GM18517 (cell line): Measurements from ENCODE around the gene MED12L.

Source experiments
- ATAC-seq: cut with Tn5 transposase; IDR thresholded peaks from one replicate; pipeline ENCODE4 v1.9.1; 2021; ENCODE audit warnings: mild to moderate bottlenecking, moderate library complexity; ENCODE audit not compliant: unreplicated experiment

The MED12L gene

DNA sequence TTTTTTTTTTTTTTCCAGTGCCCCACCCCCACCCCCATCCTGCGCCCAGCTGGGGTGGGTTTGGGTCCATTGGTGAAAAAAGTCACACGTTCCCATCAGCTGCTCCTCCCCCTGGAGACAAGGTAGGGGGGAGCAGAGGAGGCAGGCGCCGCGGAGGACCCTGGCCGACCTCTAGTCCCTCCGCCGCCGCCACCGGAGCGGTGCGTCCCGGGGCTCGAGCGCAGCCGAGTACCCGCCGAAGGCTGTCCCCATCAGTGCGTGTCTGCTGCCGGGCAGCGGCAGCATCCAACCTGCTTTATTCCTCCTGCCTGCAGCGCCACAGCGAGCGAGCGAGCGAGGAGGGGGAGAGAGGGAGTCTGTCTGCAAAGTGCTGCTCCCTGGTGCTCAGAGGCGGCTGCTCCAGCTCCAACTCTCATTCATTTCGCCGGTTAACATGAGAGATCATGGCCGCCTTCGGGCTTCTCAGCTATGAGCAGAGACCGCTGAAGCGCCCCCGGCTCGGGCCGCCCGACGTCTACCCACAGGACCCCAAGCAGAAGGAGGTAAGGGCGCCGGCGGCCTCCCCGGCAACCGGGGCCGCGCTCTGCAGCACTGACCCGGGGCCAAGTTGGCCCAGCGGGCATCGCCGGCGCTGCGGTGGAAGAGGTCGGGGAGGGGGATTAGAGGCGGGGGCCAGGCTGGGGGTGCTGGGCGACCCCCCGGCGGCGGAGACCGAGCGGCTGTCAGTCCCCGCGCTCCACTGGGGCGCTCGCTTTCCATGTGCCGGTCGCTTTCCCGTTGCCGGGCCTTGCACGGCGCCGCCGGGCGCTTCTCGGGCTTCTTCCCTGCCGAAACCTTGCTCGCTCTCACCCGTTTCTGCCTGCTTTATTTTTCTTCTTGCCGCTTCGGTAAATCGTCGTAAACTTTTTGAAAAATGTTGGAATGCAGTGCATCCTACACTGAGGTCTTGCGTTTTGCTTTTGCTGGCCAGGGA lies 1.3 kb downstream of the MED12L start:
- ATAC-seq = peak; percentile 64

DNA sequence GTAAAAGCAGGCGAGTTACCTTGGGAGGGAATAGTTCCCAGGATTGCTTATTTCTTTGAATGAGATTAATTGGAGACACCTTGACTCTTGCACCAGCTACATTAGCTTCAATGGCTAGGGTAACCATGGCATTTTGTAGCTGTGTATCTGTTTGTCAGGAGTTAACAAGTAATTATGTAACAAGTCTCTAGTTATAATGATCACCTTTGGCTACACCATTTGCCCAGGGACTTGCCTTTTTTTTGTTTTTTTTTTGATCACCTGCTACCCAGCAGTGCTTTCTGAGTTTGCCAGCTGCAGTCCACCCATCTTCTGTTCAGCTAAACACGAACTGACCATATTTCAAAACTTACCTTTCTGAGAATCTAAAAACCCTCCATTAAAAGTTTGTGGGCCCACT lies 2.2 kb downstream of the MED12L start:
- ATAC-seq = no peak

DNA sequence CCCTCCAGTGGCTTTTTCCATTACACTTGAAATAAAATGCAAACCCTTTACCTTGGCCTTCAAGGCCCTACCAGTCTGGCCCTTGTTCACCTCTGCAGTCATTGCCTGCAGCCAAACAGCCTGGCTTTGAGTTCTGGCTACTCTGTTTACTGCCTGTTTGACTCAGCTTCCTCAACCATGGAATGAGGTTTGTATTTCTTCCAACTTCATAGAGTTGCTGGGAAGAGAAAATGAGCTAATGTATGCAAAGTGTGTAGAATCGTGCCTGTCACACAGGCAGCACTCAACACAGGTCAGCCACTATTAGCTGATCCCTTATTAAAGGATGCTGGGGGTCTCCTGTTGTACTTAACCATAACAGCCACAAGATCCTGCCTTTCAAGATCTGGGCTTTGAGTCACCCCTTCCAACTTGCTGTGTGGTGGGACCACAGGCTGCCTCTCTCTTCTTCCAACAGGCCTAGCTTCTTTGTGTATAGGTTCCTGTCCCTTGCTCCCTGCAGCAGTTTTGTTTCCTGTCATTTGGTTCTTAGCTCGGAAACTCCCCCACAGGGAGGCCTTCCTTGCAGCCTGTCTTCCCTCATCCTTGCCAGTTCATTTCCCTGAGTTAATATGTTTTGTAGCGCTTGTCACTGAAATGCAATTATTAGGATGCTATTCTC lies 6.4 kb downstream of the MED12L start:
- ATAC-seq = no peak

DNA sequence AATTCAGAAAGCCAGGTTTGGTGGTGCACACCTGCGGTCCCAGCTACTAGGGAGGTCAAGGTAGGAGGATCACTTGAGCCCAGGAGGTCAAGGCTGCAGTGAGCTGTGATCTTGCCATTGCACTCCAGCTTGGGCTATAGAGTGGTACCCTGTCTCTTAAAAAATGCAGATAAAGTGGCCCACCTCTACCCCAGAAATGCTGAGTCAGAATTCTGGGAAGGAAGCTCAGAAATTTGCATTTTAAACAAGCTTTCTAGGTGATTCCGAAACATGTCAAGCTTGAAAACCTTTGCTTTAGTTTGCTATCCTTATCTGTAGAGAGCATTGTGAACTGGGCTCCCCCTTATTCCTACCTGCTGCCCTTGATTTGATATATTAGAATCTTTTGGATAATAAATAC lies 7.7 kb downstream of the MED12L start:
- ATAC-seq = no peak

DNA sequence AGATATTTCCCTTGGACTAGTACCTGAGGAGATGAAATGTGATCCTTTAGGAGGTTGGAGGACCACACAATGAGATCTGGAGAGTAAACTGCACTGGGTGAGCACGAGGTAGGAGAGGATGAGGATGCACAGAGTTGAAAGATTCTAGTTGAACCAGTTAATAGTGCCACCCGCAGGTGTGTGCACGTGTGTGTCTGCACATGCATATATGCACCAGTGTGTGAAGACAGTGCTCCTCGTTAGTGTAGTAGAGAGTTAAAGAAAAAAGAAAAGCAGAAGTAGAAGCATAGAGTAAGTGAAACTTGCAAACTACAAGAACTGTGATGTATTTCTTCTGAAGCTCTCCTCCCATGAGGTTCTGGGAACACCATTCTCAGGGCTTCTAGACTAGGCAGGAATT lies 8.4 kb downstream of the MED12L start:
- no peak for ATAC-seq

DNA sequence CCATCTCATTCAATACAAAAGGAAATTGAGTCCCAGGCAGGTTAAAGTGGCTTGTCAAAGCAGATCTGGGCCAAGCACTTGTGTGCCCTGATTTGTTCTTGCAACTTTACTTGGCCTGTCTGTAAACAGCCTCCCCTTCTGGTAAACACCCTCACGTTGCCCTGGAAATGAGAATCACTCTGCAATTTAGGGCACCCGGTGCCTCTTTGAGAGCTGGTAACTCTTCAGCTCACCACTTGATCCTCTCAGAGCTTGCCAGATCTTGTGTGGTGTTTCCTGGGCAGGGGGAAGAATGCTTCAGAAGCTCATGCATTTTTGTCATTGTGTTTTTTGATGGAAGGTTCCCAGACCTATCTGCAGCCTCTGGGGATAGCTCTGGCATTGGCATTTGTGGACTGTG lies 11.3 kb downstream of the MED12L start:
- no peak for ATAC-seq

DNA sequence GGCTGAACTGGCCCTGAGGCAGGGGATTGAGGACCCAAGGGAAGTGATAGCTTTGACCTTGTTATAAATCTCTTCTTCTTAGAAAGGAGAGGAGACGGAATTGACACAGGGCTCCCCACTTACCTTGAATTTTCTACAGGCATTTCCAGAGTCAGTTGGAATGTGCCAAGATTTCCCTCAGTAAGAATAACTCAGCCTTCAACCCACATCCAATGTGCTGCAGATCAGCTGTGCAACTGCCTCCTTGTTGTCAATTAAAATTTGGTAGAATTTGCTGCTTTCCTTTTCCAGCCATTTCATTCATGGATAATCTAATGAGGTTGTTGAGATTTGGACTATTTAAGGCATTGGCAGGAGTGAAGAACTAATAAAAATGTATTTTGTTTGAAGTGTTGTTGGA lies 14.6 kb downstream of the MED12L start:
- ATAC-seq = no peak

DNA sequence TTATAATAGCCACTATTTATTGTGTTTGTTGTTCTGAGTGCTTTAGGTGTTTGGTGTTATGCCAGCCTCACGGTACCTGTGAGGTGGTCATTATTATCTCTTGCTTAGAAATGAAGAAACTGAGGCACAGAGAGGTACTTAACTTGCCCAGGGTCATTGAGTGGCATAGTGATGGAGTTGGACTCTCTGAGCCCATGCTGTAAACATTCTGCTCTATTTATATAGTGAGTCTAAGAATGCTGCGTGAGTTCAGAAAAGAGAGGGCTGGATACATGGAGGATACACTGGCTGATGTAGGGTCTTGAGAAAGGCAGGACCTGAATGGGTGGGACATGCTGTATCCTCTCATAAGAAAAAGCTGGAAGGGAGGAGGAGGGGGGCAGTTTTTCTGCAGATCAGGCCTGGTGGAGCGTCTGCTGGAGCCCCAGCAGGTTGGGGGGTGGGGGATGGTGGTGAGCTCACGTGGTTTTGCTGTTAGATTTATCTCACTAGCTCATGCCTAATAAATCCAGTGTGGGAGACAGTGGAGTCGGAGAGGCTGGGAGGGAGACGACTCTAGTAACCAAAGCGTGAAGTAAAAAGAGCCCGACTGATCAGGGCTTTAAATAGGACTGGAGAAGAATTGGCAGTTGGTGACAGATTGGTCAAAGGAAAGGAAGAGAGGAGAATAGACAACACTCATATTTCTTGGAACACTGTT lies 16.0 kb downstream of the MED12L start:
- ATAC-seq = no peak

DNA sequence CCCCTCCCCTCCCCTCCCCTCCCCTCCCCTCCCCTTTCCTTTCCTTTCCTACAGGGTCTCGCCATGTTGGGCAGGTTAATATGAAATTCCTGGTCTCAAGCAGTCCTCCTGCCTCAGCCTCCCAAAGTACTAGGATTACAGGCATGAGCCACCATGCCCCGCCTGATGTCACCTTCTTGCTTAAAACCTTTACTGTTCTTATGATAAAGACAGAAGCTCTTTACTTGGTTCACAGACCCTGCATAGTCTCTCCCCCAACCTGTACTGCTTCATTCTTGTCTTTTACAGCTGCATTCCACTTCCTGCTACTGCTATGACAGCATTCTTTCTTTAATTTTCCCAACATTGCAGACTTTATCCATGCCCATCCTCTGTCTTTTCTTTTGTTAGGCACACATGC lies 20.8 kb downstream of the MED12L start:
- ATAC-seq = no peak

DNA sequence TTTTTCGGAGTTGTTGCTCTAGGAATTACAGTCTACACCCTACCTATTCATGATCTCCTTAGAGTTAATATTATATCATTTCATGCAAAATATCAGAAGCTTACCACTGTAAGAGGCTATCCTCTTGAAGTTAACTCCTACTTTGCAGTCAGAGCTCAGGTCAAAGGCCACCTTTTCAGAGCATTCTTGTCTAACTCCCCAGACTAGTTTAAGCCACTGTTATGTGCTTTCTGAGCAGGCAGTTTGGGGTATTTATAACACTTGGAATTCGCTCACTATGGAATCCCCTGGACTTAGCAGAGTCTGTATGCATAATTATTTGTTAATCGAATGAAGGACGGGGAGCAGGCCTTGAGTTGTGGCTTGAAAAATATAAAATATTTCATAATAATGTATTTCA lies 21.7 kb downstream of the MED12L start:
- ATAC-seq = no peak

DNA sequence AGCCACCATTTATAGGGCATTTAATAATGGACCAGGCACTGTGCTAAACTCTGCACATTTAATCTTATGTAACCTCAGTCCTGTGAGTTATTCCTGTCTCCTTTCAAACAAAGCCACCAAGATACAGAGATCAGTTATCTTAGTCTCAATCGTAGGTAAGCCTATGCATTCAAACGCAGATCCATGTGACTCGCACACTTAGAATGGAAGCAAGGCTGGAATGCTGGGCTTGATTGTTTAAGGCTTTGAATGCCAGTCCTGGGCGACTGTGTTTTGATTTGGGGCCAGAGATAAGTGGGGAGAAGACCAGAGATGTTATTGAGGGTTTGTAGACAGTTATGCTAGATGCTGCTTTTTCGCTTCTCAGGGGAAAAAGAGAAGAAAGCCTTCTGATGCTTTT lies 22.2 kb downstream of the MED12L start:
- ATAC-seq = no peak

DNA sequence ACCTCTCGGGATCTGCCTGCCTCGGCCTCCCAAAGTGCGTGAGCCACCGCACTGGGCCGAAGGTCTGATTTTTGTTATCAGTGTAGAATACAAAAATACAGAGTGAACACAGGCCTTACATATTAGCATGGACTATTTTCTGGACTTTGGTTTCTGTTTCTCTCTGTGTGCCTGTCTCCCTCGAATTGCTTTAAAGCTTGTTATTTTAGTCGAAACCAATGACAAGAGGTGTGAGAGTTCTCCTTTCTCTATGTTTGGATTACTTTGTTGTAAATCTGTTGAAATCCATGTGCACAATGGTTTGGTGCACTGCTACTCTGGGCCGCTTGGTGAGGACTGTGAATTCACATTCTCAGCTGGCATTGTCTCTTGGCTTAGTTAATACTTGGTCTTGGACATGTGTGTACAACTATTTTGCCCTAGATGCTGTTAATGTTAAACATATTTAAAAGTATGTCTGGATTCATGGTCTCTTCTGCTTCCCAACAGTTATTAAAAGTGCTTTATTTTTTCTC lies 23.9 kb downstream of the MED12L start:
- ATAC-seq = no peak

DNA sequence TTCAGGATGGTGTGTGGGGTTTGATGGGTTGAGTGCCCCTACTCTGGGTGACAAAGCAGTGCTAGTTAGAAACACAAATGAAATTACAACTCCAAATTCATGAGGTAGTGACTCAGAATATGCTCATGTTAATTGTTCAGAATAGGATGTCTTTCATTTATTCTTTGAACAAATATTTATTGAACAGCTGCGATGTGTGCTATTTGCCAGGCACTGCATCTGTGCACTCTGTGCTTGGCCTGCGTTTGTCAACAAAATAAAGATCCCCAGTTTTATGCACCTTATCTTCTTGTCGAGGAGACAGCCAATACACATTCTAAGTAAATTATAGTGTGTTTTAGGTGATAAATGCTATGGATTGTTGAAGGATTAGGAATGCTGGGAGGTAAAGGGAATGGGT lies 27.3 kb downstream of the MED12L start:
- ATAC-seq = no peak

DNA sequence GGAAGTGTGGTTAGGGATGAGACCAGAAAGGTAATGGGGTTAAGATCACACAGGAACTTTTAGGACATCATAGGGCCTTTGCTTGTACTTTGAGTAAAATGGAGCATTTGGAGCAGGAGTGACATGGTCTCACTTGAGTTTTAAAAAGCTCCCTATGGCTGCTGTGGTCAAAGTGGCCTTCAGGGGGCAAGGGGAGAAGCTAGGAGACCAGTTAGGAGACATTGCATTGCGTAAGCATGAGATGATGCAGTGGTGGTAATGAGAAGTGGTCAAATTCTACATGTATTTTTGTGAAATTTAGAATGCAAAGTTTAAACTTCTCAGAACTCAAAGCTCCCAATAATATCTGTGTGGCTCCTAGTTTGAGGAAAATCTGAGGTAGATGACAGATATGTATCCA lies 27.9 kb downstream of the MED12L start:
- no peak for ATAC-seq

DNA sequence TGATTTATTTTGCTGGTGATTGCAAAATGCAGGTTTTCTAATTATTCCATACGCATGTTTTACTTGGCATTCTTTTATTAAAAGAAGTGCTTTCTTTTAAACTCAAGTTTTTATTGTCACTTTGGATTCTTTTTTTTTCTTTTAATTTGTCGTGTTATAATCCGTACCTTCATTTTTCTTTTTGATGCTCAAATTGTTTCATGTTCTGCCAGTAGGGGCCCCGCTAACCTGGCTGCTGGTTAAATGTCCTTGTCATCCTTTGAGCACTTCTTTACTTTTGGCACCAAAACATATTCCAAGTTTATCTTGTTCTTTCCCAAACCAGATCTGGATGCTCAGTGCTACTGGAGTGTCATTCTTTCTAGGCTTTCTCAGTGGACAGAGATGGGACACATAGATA lies 31.6 kb downstream of the MED12L start:
- ATAC-seq = no peak

DNA sequence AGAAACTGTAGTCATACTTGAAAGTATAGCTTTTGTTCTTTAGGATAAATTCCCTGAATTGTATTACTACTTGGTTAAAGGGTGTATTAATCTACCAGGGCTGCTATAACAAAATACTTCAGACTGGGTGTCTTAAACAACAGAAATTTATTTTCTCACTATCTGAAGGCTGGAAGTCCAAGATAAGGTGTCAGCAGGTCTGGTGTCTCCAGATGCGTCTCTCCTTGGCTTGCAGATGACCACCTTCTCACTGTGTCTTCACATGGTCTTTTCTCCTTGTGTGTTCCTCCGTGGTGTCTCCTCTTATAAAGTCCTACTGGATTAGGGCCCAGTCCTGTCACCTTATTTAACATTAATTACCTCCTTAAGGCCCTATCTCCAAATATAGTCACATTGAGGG lies 33.7 kb downstream of the MED12L start:
- ATAC-seq = no peak

DNA sequence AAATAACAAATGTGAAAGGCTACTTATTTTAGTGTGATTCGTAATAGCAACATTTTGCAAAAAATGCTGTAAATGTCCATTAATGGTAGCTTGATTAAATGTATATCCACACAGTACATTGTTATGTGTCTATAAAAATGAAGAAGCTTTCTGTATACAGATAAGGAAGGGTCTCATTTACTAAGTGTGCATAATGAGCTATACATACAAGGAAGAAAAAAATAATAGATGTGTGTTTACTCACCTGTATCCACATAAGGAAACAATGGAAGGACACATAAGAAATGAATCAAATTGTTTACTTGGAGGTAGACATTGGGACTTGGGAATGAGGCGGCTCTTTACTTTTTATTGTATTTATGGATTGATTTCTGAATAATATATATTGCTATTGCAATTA lies 34.9 kb downstream of the MED12L start:
- no peak for ATAC-seq

DNA sequence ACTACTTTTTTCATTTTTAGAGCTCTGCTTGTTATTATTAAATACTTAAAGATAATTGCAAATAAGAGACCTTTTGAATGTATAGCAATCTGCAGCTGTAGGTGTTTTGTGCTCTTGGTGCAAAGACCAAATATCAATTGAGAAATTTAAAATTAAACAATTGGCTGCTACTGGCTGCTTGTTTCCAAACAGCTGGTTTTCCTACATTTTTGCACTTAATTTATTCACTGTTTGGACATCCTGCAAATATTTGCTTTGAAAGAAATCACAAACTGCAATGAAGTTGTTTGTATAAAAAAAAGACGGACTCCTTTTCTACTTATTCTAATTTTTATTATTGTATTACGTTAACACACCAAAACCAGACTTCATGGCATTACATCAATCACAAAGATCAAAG lies 35.6 kb downstream of the MED12L start:
- no peak for ATAC-seq

DNA sequence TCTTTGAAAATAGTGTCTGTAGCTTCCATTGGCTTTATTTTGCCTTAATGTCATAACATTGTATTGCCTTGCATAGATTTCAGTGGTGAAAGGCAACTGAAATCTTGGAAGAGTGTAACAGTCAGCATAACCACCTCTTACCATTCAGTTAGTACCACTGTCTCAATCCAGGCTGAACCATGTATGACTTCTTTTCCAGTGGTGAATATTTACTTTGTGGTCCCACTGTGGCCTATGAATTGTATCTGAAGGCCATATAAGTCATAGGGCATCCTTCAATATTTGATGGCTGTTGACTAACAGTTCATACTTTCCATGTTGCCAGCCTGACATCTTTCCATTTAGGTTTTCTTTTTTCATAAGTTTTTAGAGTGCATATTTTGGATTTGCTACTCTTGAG lies 38.4 kb downstream of the MED12L start:
- ATAC-seq = no peak

DNA sequence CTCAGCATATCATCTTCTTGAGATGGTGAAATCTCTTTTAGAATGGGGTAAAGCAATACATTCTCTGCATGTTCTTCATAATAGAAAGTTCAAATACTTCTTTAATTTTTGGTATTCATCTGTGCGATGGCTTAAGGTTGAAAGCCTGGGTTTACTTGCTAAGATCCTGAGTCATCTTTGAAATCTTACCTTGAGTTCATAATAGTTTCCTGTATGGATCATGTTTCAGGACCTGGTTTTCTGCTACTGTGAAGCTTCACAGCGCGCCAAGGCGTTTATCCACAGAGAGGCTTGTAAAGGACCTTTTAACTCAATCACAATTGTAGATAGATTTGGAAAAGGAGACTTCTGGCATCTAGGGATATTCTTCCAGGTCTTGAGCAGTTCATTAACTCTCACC lies 39.0 kb downstream of the MED12L start:
- no peak for ATAC-seq

DNA sequence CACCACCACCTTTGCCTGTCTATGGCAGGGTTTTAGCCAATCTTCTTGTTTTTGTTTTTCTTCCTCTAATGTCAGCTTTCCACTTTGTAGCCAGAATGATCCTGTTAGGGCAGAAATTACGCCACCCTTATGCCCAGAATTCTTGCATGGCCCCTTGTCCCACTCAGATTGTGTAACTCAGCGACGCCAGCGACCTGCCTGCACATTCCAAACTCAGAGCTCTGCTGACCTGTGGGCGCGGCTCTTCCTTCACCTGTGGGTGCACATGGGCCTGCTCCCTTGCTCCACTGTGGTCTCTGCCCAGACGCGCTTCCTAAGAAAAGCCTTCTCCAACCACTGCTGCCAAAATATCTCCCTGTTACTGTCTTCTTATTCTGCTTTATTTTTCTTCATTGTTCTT lies 45.0 kb downstream of the MED12L start:
- ATAC-seq = no peak

DNA sequence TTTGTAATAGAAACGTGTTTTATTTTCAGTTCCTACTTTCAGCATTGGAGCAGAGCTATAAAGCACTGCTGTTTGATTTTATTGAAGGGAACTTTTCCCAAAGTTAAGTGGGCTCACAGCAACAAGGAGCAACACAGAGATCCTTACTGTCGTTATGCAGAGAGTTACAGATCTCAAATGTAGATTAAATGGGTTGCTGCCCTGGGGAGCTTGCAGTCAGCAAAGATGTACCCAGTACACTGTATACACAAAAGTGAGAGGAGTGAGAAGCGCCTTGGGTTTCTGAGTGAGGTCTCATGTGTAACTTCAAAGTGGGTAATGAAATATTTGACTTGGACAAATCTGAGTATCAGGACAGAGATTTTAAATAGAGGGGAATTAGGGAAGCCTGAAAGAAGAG lies 47.7 kb downstream of the MED12L start:
- ATAC-seq = no peak
